HEK293T (cell line): ENCODE results near the gene PPP5C.
"Not testable (repeated sequence)": the region's sequence is repeated elsewhere in the genome, so short reads cannot be mapped to it uniquely, and the experiment has no call there.

ENCODE experiments used
- CTCF ChIA-PET: fragments of 350-600 bp; formaldehyde crosslinking; extraction: SDS; loops from one replicate; lab custom pipeline; 2021; ENCODE audit warnings: antibody characterized with exemption, inconsistent platforms; lab: Yijun Ruan, JAX
- POLR2A ChIA-PET: fragments of 350-600 bp; formaldehyde crosslinking; extraction: SDS; loops from one replicate; lab custom pipeline; 2020; ENCODE audit warnings: antibody characterized with exemption, inconsistent platforms; lab: Yijun Ruan, JAX
- DNase-seq: peaks from one replicate; pipeline ENCODE4 v3.0.0; 2012; ENCODE audit warnings: mixed read lengths; ENCODE audit errors: extremely low spot score
- ARNT ChIP-seq: fragments of 450-650 bp; IDR thresholded peaks from 2 replicates; pipeline ENCODE4 v1.6.1; 2017; ENCODE audit warnings: mild to moderate bottlenecking
- BHLHE40 ChIP-seq: fragments of 450-650 bp; IDR thresholded peaks from 2 replicates; pipeline ENCODE4 v1.6.1; 2016; ENCODE audit warnings: mild to moderate bottlenecking, moderate library complexity, borderline replicate concordance
- CTBP1 ChIP-seq: fragments of 450-650 bp; IDR thresholded peaks from 2 replicates; pipeline ENCODE4 v1.6.1; 2016; ENCODE audit warnings: borderline replicate concordance
- ELF4 ChIP-seq: fragments of 450-650 bp; IDR thresholded peaks from 2 replicates; pipeline ENCODE4 v1.6.1; 2017; ENCODE audit warnings: antibody characterized with exemption
- FOXA1 ChIP-seq: fragments of 450-650 bp; IDR thresholded peaks from 2 replicates; pipeline ENCODE4 v1.6.1; 2016; ENCODE audit warnings: mild to moderate bottlenecking
- FOXK2 ChIP-seq: fragments of 450-650 bp; IDR thresholded peaks from 2 replicates; pipeline ENCODE4 v1.6.1; 2016; ENCODE audit warnings: mild to moderate bottlenecking
- FOXM1 ChIP-seq: fragments of 450-650 bp; IDR thresholded peaks from 2 replicates; pipeline ENCODE4 v1.6.1; 2017; ENCODE audit warnings: mild to moderate bottlenecking, borderline replicate concordance
- HDGF ChIP-seq: fragments of 450-650 bp; IDR thresholded peaks from 2 replicates; pipeline ENCODE4 v1.6.1; 2017; ENCODE audit warnings: antibody characterized with exemption, borderline replicate concordance
- L3MBTL2 ChIP-seq: fragments of 450-650 bp; conservative IDR thresholded peaks from 2 replicates; pipeline ENCODE4 v1.6.1; 2016; ENCODE audit warnings: mild to moderate bottlenecking
- LEF1 ChIP-seq: fragments of 450-650 bp; IDR thresholded peaks from 2 replicates; pipeline ENCODE4 v1.6.1; 2017; ENCODE audit warnings: mild to moderate bottlenecking, borderline replicate concordance
- NFRKB ChIP-seq: fragments of 450-650 bp; IDR thresholded peaks from 2 replicates; pipeline ENCODE4 v1.6.1; 2016; ENCODE audit warnings: mild to moderate bottlenecking, moderate library complexity
- PKNOX1 ChIP-seq: fragments of 450-650 bp; IDR thresholded peaks from 2 replicates; pipeline ENCODE4 v1.6.1; 2016
- SP1 ChIP-seq: fragments of 450-650 bp; IDR thresholded peaks from 2 replicates; pipeline ENCODE4 v1.6.1; 2017
- SUZ12 ChIP-seq: fragments of 450-650 bp; IDR thresholded peaks from 2 replicates; pipeline ENCODE4 v1.6.1; 2016; ENCODE audit warnings: mild to moderate bottlenecking
- TARDBP ChIP-seq: fragments of 450-650 bp; IDR thresholded peaks from 2 replicates; pipeline ENCODE4 v1.6.1; 2016
- ZNF384 ChIP-seq: fragments of 450-650 bp; IDR thresholded peaks from 2 replicates; pipeline ENCODE4 v1.6.1; 2016

PPP5C gene

GRCh38 chr19:46426035-46426505 is 79.2 kb downstream of the PPP5C start:
- POLR2A ChIA-PET = interaction anchor here (2.9 kb wide), 1 partner anchor 13 kb away, joined by 15 read pairs; the partner anchor contains the start of gene CCDC8
- no peak for DNase-seq
- TF ChIP-seq FOXK2 (no peak), NFRKB (no peak), LEF1 (no peak), TARDBP (no peak), BHLHE40 (no peak), ELF4 (no peak), CTBP1 (no peak), SUZ12 (no peak), ARNT (no peak), HDGF (no peak), PKNOX1 (no peak), L3MBTL2 (no peak), ZNF384 (no peak), FOXM1 (no peak), SP1 (no peak), FOXA1 (no peak)
- CTCF ChIA-PET = no interaction called here

- ChIA-PET CTCF (no interaction called here), POLR2A (interaction anchor here (2.9 kb wide), 1 partner anchor 13 kb away, joined by 15 read pairs; the partner anchor contains the start of gene CCDC8)
- DNase-seq = no peak
- TF ChIP-seq FOXA1 (no peak), HDGF (no peak), BHLHE40 (no peak), FOXM1 (no peak), NFRKB (no peak), TARDBP (no peak), LEF1 (no peak), SP1 (no peak), SUZ12 (no peak), PKNOX1 (no peak), ELF4 (no peak), L3MBTL2 (no peak), ZNF384 (no peak), CTBP1 (no peak), FOXK2 (no peak), ARNT (no peak)
These were observed 79.7 kb downstream of the PPP5C start for GRCh38 chr19:46426506-46427162.

- ChIA-PET CTCF (no interaction called here), POLR2A (interaction anchor here (2.9 kb wide), 1 partner anchor 14 kb away, joined by 15 read pairs; the partner anchor contains the start of gene CCDC8)
- TF ChIP-seq BHLHE40 = no peak
- no peak for TF ChIP-seq ZNF384
- TF ChIP-seq SP1 = no peak
- no peak for TF ChIP-seq CTBP1
- TF ChIP-seq ELF4 = no peak
- TF ChIP-seq HDGF = no peak
- no peak for TF ChIP-seq FOXK2
- no peak for TF ChIP-seq FOXM1
- no peak for TF ChIP-seq ARNT
- no peak for TF ChIP-seq FOXA1
- no peak for TF ChIP-seq NFRKB
- no peak for TF ChIP-seq SUZ12
- TF ChIP-seq LEF1 = no peak
- no peak for TF ChIP-seq L3MBTL2
- TF ChIP-seq TARDBP = no peak
- DNase-seq = no peak
These were observed 80.7 kb downstream of the PPP5C start for GRCh38 chr19:46427518-46428045.

- no peak for DNase-seq
- ChIA-PET POLR2A (interaction anchor here (2.9 kb wide), 1 partner anchor 15 kb away, joined by 15 read pairs; the partner anchor contains the start of gene CCDC8), CTCF (no interaction called here)
- TF ChIP-seq ARNT (no peak), HDGF (no peak)
These were observed 81.6 kb downstream of the PPP5C start, which contains the start of gene PNMA8C for GRCh38 chr19:46428239-46429135. PNMA8C (minus strand) TSS chr19:46428936; CDS start chr19:46428359, 577 bp downstream.

- TF ChIP-seq TARDBP = no peak
- ChIA-PET POLR2A (no interaction called here), CTCF (no interaction called here)
- DNase-seq = no peak
These were observed 83.1 kb downstream of the PPP5C start for GRCh38 chr19:46429999-46430398.

GRCh38 chr19:46431824-46432223 is 84.9 kb downstream of the PPP5C start:
- peak; percentile 48 for DNase-seq
- TF ChIP-seq PKNOX1 (no peak), ZNF384 (0 out of 2 replicates have a peak, but pooled peaks have one; percentile 24)
- POLR2A ChIA-PET = interaction anchor here (1.0 to 1.1 kb wide), 2 partner anchors 19 to 22 kb away, joined by 3 to 5 read pairs; partner anchors contain the start of gene CCDC8
- CTCF ChIA-PET = interaction anchor here (0.7 to 1.1 kb wide), 4 partner anchors 26 to 842 kb away, joined by 3 to 4 read pairs (median 4); no protein-coding TSS in a partner anchor

- CTCF ChIA-PET = not testable (repeated sequence)
These were observed 86.6 kb downstream of the PPP5C start for GRCh38 chr19:46433470-46433869.

More at GRCh38 chr19:46433470-46433869, 86.6 kb downstream of the PPP5C start:
- POLR2A ChIA-PET, DNase-seq: not testable (repeated sequence)
